ENCODE results near the gene SUCLG1. TPM values are rescaled to one million over a fixed set of nuclear protein-coding genes. Genes with fewer than 3 reads are reported as not detected.

SUCLG1 gene
- total RNA-seq, 1 donor from 2014 or later = 52.7 TPM

GRCh38 chr2:84494070-84494469, 35.0 kb upstream of the SUCLG1 start:
- H3K9me3 ChIP-seq = no peaks in the 10 kb centered on the region
- intact Hi-C loops (cut with DNase I) = loop anchor here (10.0 kb wide), 2 partner anchors 371 to 441 kb away; no protein-coding TSS in a partner anchor
- TF ChIP-seq CTCF (IDR thresholded peaks at IDR 0.05) = no peak

GRCh38 chr2:84493514-84493913, 34.4 kb upstream of the SUCLG1 start:
- H3K4me3 ChIP-seq = no peak overlapping the region
- no peaks in the 10 kb centered on the region for H3K27me3 ChIP-seq
- no peak for TF ChIP-seq CTCF (IDR thresholded peaks at IDR 0.05)
- H3K27ac ChIP-seq = no peak overlapping the region
- DNase-seq (no peak), ATAC-seq (no peak)
- no peaks in the 10 kb centered on the region for H3K36me3 ChIP-seq
- no peaks in the 10 kb centered on the region for H3K4me1 ChIP-seq
- H3K9me3 ChIP-seq = no peaks in the 10 kb centered on the region
- intact Hi-C loops (cut with DNase I) = loop anchor here (10.0 kb wide), 2 partner anchors 371 to 441 kb away; no protein-coding TSS in a partner anchor

More at GRCh38 chr2:84494070-84494469, 35.0 kb upstream of the SUCLG1 start:
- DNase-seq (no peak), ATAC-seq (no peak)
- Histone ChIP-seq H3K36me3 (no peaks in the 10 kb centered on the region), H3K4me3 (no peak overlapping the region), H3K4me1 (no peaks in the 10 kb centered on the region), H3K27ac (no peak overlapping the region), H3K27me3 (no peaks in the 10 kb centered on the region)

GRCh38 chr2:84492571-84492970, 33.5 kb upstream of the SUCLG1 start:
- no peak for ATAC-seq

GRCh38 chr2:84491741-84492140, 32.7 kb upstream of the SUCLG1 start:
- DNase-seq (no peak), ATAC-seq (no peak)
- intact Hi-C loops (cut with DNase I) = loop anchor here (10.0 kb wide), 2 partner anchors 373 to 443 kb away; no protein-coding TSS in a partner anchor
- TF ChIP-seq CTCF (IDR thresholded peaks at IDR 0.05) = no peak
- Histone ChIP-seq H3K4me1 (peaks cover 4% of the 10 kb centered on the region), H3K27me3 (no peaks in the 10 kb centered on the region), H3K27ac (no peak overlapping the region), H3K36me3 (no peaks in the 10 kb centered on the region), H3K9me3 (no peaks in the 10 kb centered on the region), H3K4me3 (no peak overlapping the region)

More at GRCh38 chr2:84492571-84492970, 33.5 kb upstream of the SUCLG1 start:
- intact Hi-C loops (cut with DNase I) = loop anchor here (10.0 kb wide), 2 partner anchors 372 to 442 kb away; no protein-coding TSS in a partner anchor
- Histone ChIP-seq H3K36me3 (no peaks in the 10 kb centered on the region), H3K9me3 (no peaks in the 10 kb centered on the region), H3K27me3 (no peaks in the 10 kb centered on the region), H3K27ac (no peak overlapping the region), H3K4me3 (no peak overlapping the region), H3K4me1 (no peaks in the 10 kb centered on the region)
- TF ChIP-seq CTCF (IDR thresholded peaks at IDR 0.05) = no peak
- DNase-seq = no peak

- H3K9me3 ChIP-seq = no peaks in the 10 kb centered on the region
- no peak overlapping the region for H3K27ac ChIP-seq
- TF ChIP-seq CTCF (IDR thresholded peaks at IDR 0.05) = no peak
- H3K27me3 ChIP-seq = no peaks in the 10 kb centered on the region
- no peaks in the 10 kb centered on the region for H3K36me3 ChIP-seq
- ATAC-seq = peak; percentile 37
- H3K4me1 ChIP-seq = peaks cover 7% of the 10 kb centered on the region
- intact Hi-C loops (cut with DNase I) = loop anchor here (10.0 kb wide), 2 partner anchors 374 to 444 kb away; no protein-coding TSS in a partner anchor
- no peak overlapping the region for H3K4me3 ChIP-seq
- DNase-seq = no peak
Observed at GRCh38 chr2:84491256-84491655, 32.2 kb upstream of the SUCLG1 start.

Data from upper lobe of right lung (tissue), 1 donor.